ENCODE measurements around the gene SPPL3.
"Not testable (repeated sequence)": the region's sequence is repeated elsewhere in the genome, so short reads cannot be mapped to it uniquely, and the experiment has no call there.

DNA sequence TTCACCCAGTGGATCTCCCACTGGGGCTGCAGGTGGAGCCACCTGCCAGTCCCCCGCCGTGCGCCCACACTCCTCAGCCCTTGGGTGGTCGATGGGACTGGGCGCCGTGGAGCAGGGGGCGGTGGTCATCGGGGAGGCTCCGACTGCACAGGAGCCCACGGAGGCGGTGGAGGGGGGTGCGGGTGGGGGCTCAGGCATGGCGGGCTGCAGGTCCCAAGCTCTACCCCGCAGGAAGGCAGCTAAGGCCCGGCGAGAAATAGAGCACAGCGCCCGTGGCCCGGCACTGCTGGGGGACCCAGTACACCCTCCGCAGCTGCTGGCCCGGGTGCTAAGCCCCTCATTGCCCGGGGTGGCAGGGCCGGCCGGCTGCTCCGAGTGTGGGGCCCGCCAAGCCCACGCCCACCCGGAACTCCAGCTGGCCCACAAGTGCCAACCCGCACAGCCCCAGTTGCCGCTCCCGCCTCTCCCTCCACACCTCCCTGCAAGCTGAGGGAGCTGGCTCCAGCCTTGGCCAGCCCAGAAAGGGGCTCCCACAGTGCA, 46.2 kb upstream of the SPPL3 start:
- TF ChIP-seq POLR2A (IDR thresholded peaks at IDR 0.05; ENCODE audit: low read length); GATA1 (IDR thresholded peaks at IDR 0.05; ENCODE audit: low read depth, low read length): not testable (repeated sequence)

Data from erythroblast (primary cell).